Fibroblast of lung (primary cell): ENCODE measurements around the gene ATP13A2.

ENCODE experiments used
- CTCF ChIP-seq, 2 donors: IDR thresholded peaks in 1 of 2; conservative IDR thresholded peaks in 1 of 2; 1 replicate in 1 of 2; 2 replicates in 1 of 2; pipeline ENCODE4 v1.5.1; 2011 to 2012; ENCODE audit warnings: low read length in 2 of 2, control low read depth in 1 of 2, inconsistent platforms in 1 of 2, low read depth in 1 of 2, mild to moderate bottlenecking in 1 of 2
- EZH2 ChIP-seq: IDR thresholded peaks from 2 replicates; pipeline ENCODE4 v1.5.1; 2012; ENCODE audit warnings: low read length, control low read depth, mild to moderate bottlenecking; ENCODE audit errors: missing control alignments

GRCh38 chr1:17040135-17040534 lies 28.4 kb upstream of the ATP13A2 start:
- TF ChIP-seq CTCF (conservative IDR thresholded peaks at IDR 0.05 in 1 of 2, IDR thresholded peaks at IDR 0.05 in 1 of 2; ENCODE audit: low read depth in 1 of 2, low read length in 2 of 2) (no peak), EZH2 (no peak)
